ENCODE data around the gene SLC16A10. TPM values are rescaled to one million over a fixed set of nuclear protein-coding genes. Genes with fewer than 3 reads are reported as not detected.

SLC16A10 gene
- total RNA-seq, 1 experiment from 2014 or later: 2.9 TPM

GRCh38 chr6:111220383-111221031 is 133.2 kb downstream of the SLC16A10 start:
- no peak overlapping the region for H3K4me3 ChIP-seq (ENCODE audit: low read length)
- H4K20me1 ChIP-seq (ENCODE audit: low read length): no peaks in the 10 kb centered on the region
- DNase-seq (no peak), ATAC-seq (no peak)
- H3K27ac ChIP-seq (ENCODE audit: low read length): no peak overlapping the region
- H3F3A ChIP-seq (ENCODE audit: low read length, unreplicated experiment): no peaks in the 10 kb centered on the region
- no peaks in the 10 kb centered on the region for H3K36me3 ChIP-seq (ENCODE audit: low read depth, low read length)
- no peak overlapping the region for H3K4me2 ChIP-seq (ENCODE audit: low read length)
- H2AFZ ChIP-seq (ENCODE audit: low read length): no peak overlapping the region
- intact Hi-C loops (cut with micrococcal nuclease): no loop called here
- no peaks in the 10 kb centered on the region for H3K27me3 ChIP-seq (ENCODE audit: low read length)
- POLR2A ChIA-PET (ENCODE audit: unreplicated experiment): no interaction called here
- no peaks in the 10 kb centered on the region for H3K4me1 ChIP-seq (ENCODE audit: insufficient read depth, low read length)
- H3K9ac ChIP-seq (ENCODE audit: low read length): no peak overlapping the region
- H3K9me3 ChIP-seq (ENCODE audit: low read length): no peaks in the 10 kb centered on the region
- TF ChIP-seq EZH2phosphoT487 (IDR thresholded peaks at IDR 0.05; ENCODE audit: borderline replicate concordance, low read length) (no peak), CTCF (conservative IDR thresholded peaks at IDR 0.05; ENCODE audit: low read depth, low read length) (no peak), EZH2 (IDR thresholded peaks at IDR 0.05; ENCODE audit: low read length, unreplicated experiment) (no peak)
- CTCF ChIA-PET: interaction anchor here (0.8 kb wide), 1 partner anchor 10 kb away, joined by 3 read pairs; no protein-coding TSS in a partner anchor
- BruUV-seq (replicated peaks): no TSS peak
- no peaks in the 10 kb centered on the region for H3K9me2 ChIP-seq (replicated peaks; ENCODE audit: low read length)
- H3K79me2 ChIP-seq (ENCODE audit: low read length): no peaks in the 10 kb centered on the region

- Histone ChIP-seq H3K9ac (ENCODE audit: low read length) (no peak overlapping the region), H4K20me1 (ENCODE audit: low read length) (no peaks in the 10 kb centered on the region), H3K36me3 (ENCODE audit: low read depth, low read length) (no peaks in the 10 kb centered on the region), H2AFZ (ENCODE audit: low read length) (no peak overlapping the region), H3K27ac (ENCODE audit: low read length) (no peak overlapping the region), H3K27me3 (ENCODE audit: low read length) (no peaks in the 10 kb centered on the region), H3K4me2 (ENCODE audit: low read length) (no peak overlapping the region), H3F3A (ENCODE audit: low read length, unreplicated experiment) (no peaks in the 10 kb centered on the region), H3K4me1 (ENCODE audit: insufficient read depth, low read length) (no peaks in the 10 kb centered on the region), H3K9me2 (replicated peaks; ENCODE audit: low read length) (no peaks in the 10 kb centered on the region), H3K4me3 (ENCODE audit: low read length) (no peak overlapping the region), H3K79me2 (ENCODE audit: low read length) (no peaks in the 10 kb centered on the region), H3K9me3 (ENCODE audit: low read length) (no peaks in the 10 kb centered on the region)
- ATAC-seq (no peak), DNase-seq (no peak)
- intact Hi-C loops (cut with micrococcal nuclease): no loop called here
- ChIA-PET CTCF (no interaction called here), POLR2A (ENCODE audit: unreplicated experiment) (no interaction called here)
- TF ChIP-seq CTCF (conservative IDR thresholded peaks at IDR 0.05; ENCODE audit: low read depth, low read length) (no peak), EZH2 (IDR thresholded peaks at IDR 0.05; ENCODE audit: low read length, unreplicated experiment) (no peak), EZH2phosphoT487 (IDR thresholded peaks at IDR 0.05; ENCODE audit: borderline replicate concordance, low read length) (no peak)
- no TSS peak for BruUV-seq (replicated peaks)
These were observed 134.5 kb downstream of the SLC16A10 start for GRCh38 chr6:111221804-111222203.

GRCh38 chr6:111222341-111222740 is 135.0 kb downstream of the SLC16A10 start:
- no peak for ATAC-seq
- no TSS peak for BruUV-seq (replicated peaks)

More at GRCh38 chr6:111222341-111222740, 135.0 kb downstream of the SLC16A10 start:
- H3K27ac ChIP-seq (ENCODE audit: low read length): no peak overlapping the region
- H3K4me2 ChIP-seq (ENCODE audit: low read length): no peak overlapping the region
- TF ChIP-seq EZH2phosphoT487 (IDR thresholded peaks at IDR 0.05; ENCODE audit: borderline replicate concordance, low read length) (no peak), EZH2 (IDR thresholded peaks at IDR 0.05; ENCODE audit: low read length, unreplicated experiment) (no peak), CTCF (conservative IDR thresholded peaks at IDR 0.05; ENCODE audit: low read depth, low read length) (no peak)
- DNase-seq: no peak
- no peaks in the 10 kb centered on the region for H3K27me3 ChIP-seq (ENCODE audit: low read length)
- intact Hi-C loops (cut with micrococcal nuclease): no loop called here
- no peak overlapping the region for H3K9ac ChIP-seq (ENCODE audit: low read length)
- H3K4me3 ChIP-seq (ENCODE audit: low read length): no peak overlapping the region
- H3K79me2 ChIP-seq (ENCODE audit: low read length): no peaks in the 10 kb centered on the region
- H2AFZ ChIP-seq (ENCODE audit: low read length): no peak overlapping the region
- no peaks in the 10 kb centered on the region for H3K9me3 ChIP-seq (ENCODE audit: low read length)
- H4K20me1 ChIP-seq (ENCODE audit: low read length): no peaks in the 10 kb centered on the region
- no peaks in the 10 kb centered on the region for H3K36me3 ChIP-seq (ENCODE audit: low read depth, low read length)
- ChIA-PET CTCF (no interaction called here), POLR2A (ENCODE audit: unreplicated experiment) (no interaction called here)
- H3K4me1 ChIP-seq (ENCODE audit: insufficient read depth, low read length): no peaks in the 10 kb centered on the region
- no peaks in the 10 kb centered on the region for H3K9me2 ChIP-seq (replicated peaks; ENCODE audit: low read length)
- H3F3A ChIP-seq (ENCODE audit: low read length, unreplicated experiment): no peaks in the 10 kb centered on the region

All from PC-3 (cell line).